ENCODE measurements around the gene SPACDR. TPM values are rescaled to one million over a fixed set of nuclear protein-coding genes. Genes with fewer than 3 reads are reported as not detected.

The SPACDR gene
- total and polyA plus RNA-seq, 2 donors from 2014 or later: 0.54 TPM; not detected in 1

- Histone ChIP-seq H3K4me1 (ENCODE audit: control insufficient read depth in 2 of 3, insufficient read depth in 2 of 3, low read depth in 1 of 3, low read length in 3 of 3) (peaks cover 2 to 11% (median 7%) of the 10 kb centered on the region in 3 donors), H3K9ac (ENCODE audit: low read length in 3 of 3) (peak within 1 kb of the TSS in 2 of 3 donors; percentile 26 to 69), H3K27me3 (ENCODE audit: control insufficient read depth, insufficient read depth, low read length) (no peaks in the 10 kb centered on the region), H3K9me3 (ENCODE audit: control insufficient read depth in 2 of 3, insufficient read depth in 1 of 3, low read length in 3 of 3) (no peaks in the 10 kb centered on the region), H3K27ac (ENCODE audit: low read depth in 2 of 2, low read length in 2 of 2) (no peak within 1 kb of the TSS), H3K36me3 (ENCODE audit: control insufficient read depth in 2 of 3, insufficient read depth in 3 of 3, low read length in 3 of 3) (no peaks in the 10 kb centered on the region), H3K4me3 (ENCODE audit: low read length in 3 of 3) (peak within 1 kb of the TSS; percentile 19 to 60 (median 48))
- intact Hi-C loops (cut with DNase I): no loop called here
- no peak for TF ChIP-seq CTCF (IDR thresholded peaks at IDR 0.05; ENCODE audit: borderline replicate concordance, extremely low read depth, insufficient read depth)
- DNase-seq (peak in 4 of 5 donors; percentile 77 to 91 (median 84)), FAIRE-seq (no peak)
These were observed 19.9 kb upstream of the SPACDR start, which contains the start of gene NYAP1 for GRCh38 chr7:100483722-100484672. Gene NYAP1, plus strand, starts transcription at chr7:100483927. Its CDS starts 1,385 bp downstream, at chr7:100485312.

GRCh38 chr7:100483090-100483721 is 19.1 kb upstream of the SPACDR start:
- Histone ChIP-seq H3K9ac (ENCODE audit: low read length in 3 of 3) (peak overlapping the region in 1 of 3 donors; percentile 69), H3K27me3 (ENCODE audit: control insufficient read depth, insufficient read depth, low read length) (no peaks in the 10 kb centered on the region), H3K4me1 (ENCODE audit: control insufficient read depth in 2 of 3, insufficient read depth in 2 of 3, low read depth in 1 of 3, low read length in 3 of 3) (peaks cover 2 to 11% (median 7%) of the 10 kb centered on the region in 3 donors), H3K36me3 (ENCODE audit: control insufficient read depth in 2 of 3, insufficient read depth in 3 of 3, low read length in 3 of 3) (no peaks in the 10 kb centered on the region), H3K27ac (ENCODE audit: low read depth in 2 of 2, low read length in 2 of 2) (no peak overlapping the region), H3K9me3 (ENCODE audit: control insufficient read depth in 2 of 3, insufficient read depth in 1 of 3, low read length in 3 of 3) (no peaks in the 10 kb centered on the region), H3K4me3 (ENCODE audit: low read length in 3 of 3) (peak overlapping the region in 2 of 3 donors; percentile 19 to 60)
- peak; percentile 86 for TF ChIP-seq CTCF (IDR thresholded peaks at IDR 0.05; ENCODE audit: borderline replicate concordance, extremely low read depth, insufficient read depth)
- DNase-seq (peak; percentile 78 to 88 (median 86)), FAIRE-seq (no peak)
- intact Hi-C loops (cut with DNase I): no loop called here

GRCh38 chr7:100482728-100483089 is 18.6 kb upstream of the SPACDR start:
- H3K4me3 ChIP-seq (ENCODE audit: low read length in 3 of 3): peak overlapping the region in 2 of 3 donors; percentile 19 to 60
- FAIRE-seq: no peak
- no peaks in the 10 kb centered on the region for H3K9me3 ChIP-seq (ENCODE audit: control insufficient read depth in 2 of 3, insufficient read depth in 1 of 3, low read length in 3 of 3)
- intact Hi-C loops (cut with DNase I): no loop called here
- H3K27me3 ChIP-seq (ENCODE audit: control insufficient read depth, insufficient read depth, low read length): no peaks in the 10 kb centered on the region
- no peak overlapping the region for H3K27ac ChIP-seq (ENCODE audit: low read depth in 2 of 2, low read length in 2 of 2)
- no peak for DNase-seq
- TF ChIP-seq CTCF (IDR thresholded peaks at IDR 0.05; ENCODE audit: borderline replicate concordance, extremely low read depth, insufficient read depth): no peak
- H3K4me1 ChIP-seq (ENCODE audit: control insufficient read depth in 2 of 3, insufficient read depth in 2 of 3, low read depth in 1 of 3, low read length in 3 of 3): peaks cover 2 to 11% (median 7%) of the 10 kb centered on the region in 3 donors
- peak overlapping the region in 1 of 3 donors; percentile 69 for H3K9ac ChIP-seq (ENCODE audit: low read length in 3 of 3)
- no peaks in the 10 kb centered on the region for H3K36me3 ChIP-seq (ENCODE audit: control insufficient read depth in 2 of 3, insufficient read depth in 3 of 3, low read length in 3 of 3)
